ENCODE results near the gene MTR. TPM values are rescaled to one million over a fixed set of nuclear protein-coding genes. Genes with fewer than 3 reads are reported as not detected.

MTR gene
- total RNA-seq, 1 experiment from 2014 or later: 24.6 TPM

- intact Hi-C loops (cut with micrococcal nuclease): no loop called here
- H3K4me2 ChIP-seq (ENCODE audit: low read length): no peak overlapping the region
- TF ChIP-seq RAD21 (IDR thresholded peaks at IDR 0.05; ENCODE audit: low read depth): no peak
- H2AFZ ChIP-seq (ENCODE audit: low read depth, low read length, poor library complexity, severe bottlenecking): no peak overlapping the region
- no peak overlapping the region for H3K27ac ChIP-seq (ENCODE audit: low read depth, low read length)
- no peak overlapping the region for H3K4me3 ChIP-seq (replicated peaks in 1 of 2; ENCODE audit: low read depth in 1 of 2, low read length in 2 of 2)
- H3K36me3 ChIP-seq (ENCODE audit: control insufficient read depth in 1 of 2, insufficient read depth in 2 of 2, low read length in 2 of 2): no peaks in the 10 kb centered on the region
- BruUV-seq (replicated peaks): no TSS peak
- H3K4me1 ChIP-seq (ENCODE audit: control insufficient read depth in 1 of 2, insufficient read depth in 2 of 2, low read length in 2 of 2): no peaks in the 10 kb centered on the region
- ChIA-PET RAD21 (ENCODE audit: low non-redundant PET in 1 of 2, low total read pairs in 2 of 2, uncharacterized antibody in 2 of 2, unreplicated experiment in 2 of 2) (no interaction called here), POLR2A (no interaction called here), CTCF (no interaction called here)
- no peaks in the 10 kb centered on the region for H3K79me2 ChIP-seq (ENCODE audit: insufficient read depth, low read length)
- ATAC-seq (no peak), DNase-seq (ENCODE audit: low read depth, low spot score) (no peak)
- H3K9ac ChIP-seq (ENCODE audit: low read length): no peak overlapping the region
- no peaks in the 10 kb centered on the region for H3K27me3 ChIP-seq (ENCODE audit: insufficient read depth, low read length)
- no peaks in the 10 kb centered on the region for H4K20me1 ChIP-seq (ENCODE audit: insufficient read depth)
- no peaks in the 10 kb centered on the region for H3K9me2 ChIP-seq (ENCODE audit: insufficient read depth)
- H3K9me3 ChIP-seq (ENCODE audit: control insufficient read depth in 1 of 2, insufficient read depth in 1 of 2, low read depth in 1 of 2, low read length in 2 of 2): no peaks in the 10 kb centered on the region
Measured at GRCh38 chr1:236875975-236876374, 80.9 kb downstream of the MTR start.

- Histone ChIP-seq H3K9me2 (ENCODE audit: insufficient read depth) (no peaks in the 10 kb centered on the region), H3K27me3 (ENCODE audit: insufficient read depth, low read length) (no peaks in the 10 kb centered on the region), H3K4me3 (replicated peaks in 1 of 2; ENCODE audit: low read depth in 1 of 2, low read length in 2 of 2) (no peak overlapping the region), H3K4me1 (ENCODE audit: control insufficient read depth in 1 of 2, insufficient read depth in 2 of 2, low read length in 2 of 2) (no peaks in the 10 kb centered on the region), H3K9me3 (ENCODE audit: control insufficient read depth in 1 of 2, insufficient read depth in 1 of 2, low read depth in 1 of 2, low read length in 2 of 2) (no peaks in the 10 kb centered on the region), H3K79me2 (ENCODE audit: insufficient read depth, low read length) (no peaks in the 10 kb centered on the region), H3K36me3 (ENCODE audit: control insufficient read depth in 1 of 2, insufficient read depth in 2 of 2, low read length in 2 of 2) (no peaks in the 10 kb centered on the region), H3K4me2 (ENCODE audit: low read length) (no peak overlapping the region), H3K9ac (ENCODE audit: low read length) (no peak overlapping the region), H3K27ac (ENCODE audit: low read depth, low read length) (no peak overlapping the region), H2AFZ (ENCODE audit: low read depth, low read length, poor library complexity, severe bottlenecking) (no peak overlapping the region), H4K20me1 (ENCODE audit: insufficient read depth) (no peaks in the 10 kb centered on the region)
- TF ChIP-seq MAX (IDR thresholded peaks at IDR 0.05) (no peak), ZNF274 (IDR thresholded peaks at IDR 0.05; ENCODE audit: low read depth, low read length) (no peak), POLR2A (IDR thresholded peaks at IDR 0.05; ENCODE audit: borderline replicate concordance, extremely low read depth, insufficient read depth, insufficient read length) (no peak), ZBTB33 (IDR thresholded peaks at IDR 0.05; ENCODE audit: extremely low read depth, insufficient replicate concordance, low read length) (no peak), ELF1 (IDR thresholded peaks at IDR 0.05; ENCODE audit: borderline replicate concordance, low read depth) (no peak), RAD21 (IDR thresholded peaks at IDR 0.05; ENCODE audit: low read depth) (no peak), EGR1 (IDR thresholded peaks at IDR 0.05; ENCODE audit: low read depth) (no peak)
- ChIA-PET POLR2A (no interaction called here), CTCF (interaction anchor here (0.5 kb wide), 1 partner anchor 679 kb away, joined by 3 read pairs; no protein-coding TSS in a partner anchor), RAD21 (ENCODE audit: low non-redundant PET in 1 of 2, low total read pairs in 2 of 2, uncharacterized antibody in 2 of 2, unreplicated experiment in 2 of 2) (no interaction called here)
- BruUV-seq (replicated peaks): no TSS peak
- DNase-seq (ENCODE audit: low read depth, low spot score): no peak
- no peak for ATAC-seq
- intact Hi-C loops (cut with micrococcal nuclease): no loop called here
Measured at GRCh38 chr1:236877661-236878060, 82.6 kb downstream of the MTR start.

Measured in HCT116 (cell line).